OCI-LY7 (cell line): ENCODE results near the gene AUTS2. TPM values are rescaled to one million over a fixed set of nuclear protein-coding genes. Genes with fewer than 3 reads are reported as not detected.

Experiments used
- BruUV-seq: library from RNA; stranded (reverse); fragments of 400-500 nt; replicated peaks from 2 replicates; lab custom pipeline; 2021; lab: Mats Ljungman, UMichigan
- CTCF ChIA-PET: fragments of 300-600 bp; sonication (Branson Sonifier 250); formaldehyde crosslinking; loops from one replicate; lab custom pipeline; 2022; ENCODE audit warnings: antibody characterized with exemption; ENCODE audit not compliant: unreplicated experiment; lab: Charles Lee
- POLR2A ChIA-PET: fragments of 300-600 bp; sonication (Branson Sonifier 250); formaldehyde crosslinking; loops from one replicate; lab custom pipeline; 2022; ENCODE audit warnings: antibody characterized with exemption; lab: Charles Lee
- DNase-seq: peaks from one replicate; pipeline ENCODE4 v3.0.0-alpha.2; 2015; ENCODE audit warnings: low spot score
- H2AFZ ChIP-seq: fragments of 200-600 bp; sonication (generic), shearing (Covaris generic); 2 replicates; pipeline ENCODE4 v1.6.1; 2014; ENCODE audit warnings: mild to moderate bottlenecking, antibody characterized with exemption, low read length, moderate library complexity
- H3K27ac ChIP-seq: fragments of 200-600 bp; sonication (generic); 2 replicates; pipeline ENCODE4 v1.5.1; 2014; ENCODE audit warnings: mixed run types, low read depth, mild to moderate bottlenecking, moderate library complexity, low read length, inconsistent platforms; ENCODE audit not compliant: poor library complexity, severe bottlenecking
- H3K36me3 ChIP-seq: fragments of 200-600 bp; sonication (generic); 2 replicates; pipeline ENCODE4 v1.6.1; 2014; ENCODE audit warnings: mild to moderate bottlenecking, antibody characterized with exemption, low read length, moderate library complexity, mixed read lengths; ENCODE audit not compliant: insufficient read depth
- H3K4me1 ChIP-seq: fragments of 200-600 bp; sonication (generic); 2 replicates; pipeline ENCODE4 v1.5.1; 2014; ENCODE audit warnings: mild to moderate bottlenecking, low read length; ENCODE audit not compliant: insufficient read depth, poor library complexity, severe bottlenecking
- H3K4me2 ChIP-seq: fragments of 200-600 bp; sonication (generic); 2 replicates; pipeline ENCODE4 v1.6.1; 2014; ENCODE audit warnings: mild to moderate bottlenecking, low read length
- H3K4me3 ChIP-seq: fragments of 200-600 bp; sonication (generic); 2 replicates; pipeline ENCODE4 v1.5.1; 2014; ENCODE audit warnings: mild to moderate bottlenecking, low read depth, low read length; ENCODE audit not compliant: poor library complexity, severe bottlenecking
- H3K79me2 ChIP-seq: fragments of 200-600 bp; sonication (generic); 2 replicates; pipeline ENCODE4 v1.6.1; 2016; ENCODE audit warnings: low read depth, mild to moderate bottlenecking, low read length, moderate library complexity, mixed read lengths; ENCODE audit not compliant: insufficient read depth
- H3K9me2 ChIP-seq: fragments of 200-600 bp; sonication (generic); 2 replicates; pipeline ENCODE4 v1.6.1; 2016; ENCODE audit warnings: mild to moderate bottlenecking, low read length, mixed read lengths; ENCODE audit not compliant: insufficient read depth
- H3K9me3 ChIP-seq: fragments of 200-600 bp; sonication (generic); 2 replicates; pipeline ENCODE4 v1.6.1; 2014; ENCODE audit warnings: mild to moderate bottlenecking, mixed run types, low read length, mixed read lengths
- H4K20me1 ChIP-seq: fragments of 200-600 bp; sonication (generic); 2 replicates; pipeline ENCODE4 v1.6.1; 2014; ENCODE audit warnings: mild to moderate bottlenecking, antibody characterized with exemption, low read length, moderate library complexity, mixed read lengths; ENCODE audit not compliant: insufficient read depth
- EZH2phosphoT487 ChIP-seq: fragments of 200-600 bp; sonication (generic); IDR thresholded peaks from 2 replicates; pipeline ENCODE4 v1.6.1; 2018; ENCODE audit warnings: low read depth, borderline replicate concordance, mild to moderate bottlenecking, mixed run types, antibody characterized with exemption, low read length, moderate library complexity, mixed read lengths
- intact Hi-C: fragments of 100-400 bp; cut with micrococcal nuclease; formaldehyde crosslinking; loops from one replicate; pipeline ENCODE4 v1.10.0; 2022; ENCODE audit not compliant: unreplicated experiment
- total RNA-seq, 2 experiments: library from RNA; depleted of rRNA in 1 of 2; stranded (reverse); fragments of >200 nt in 1 of 2; shearing (Covaris generic) in 1 of 2; gene quantifications; 2 replicates each; pipeline ENCODE4 v1.2.3, GENCODE V29; 2014 to 2022
- TF ChIP-seq, protein P1 (sequence below): fragments of 200-600 bp; sonication (generic); conservative IDR thresholded peaks from 2 replicates; pipeline ENCODE4 v1.5.1; 2014; ENCODE audit warnings: mild to moderate bottlenecking, antibody characterized with exemption, low read length, moderate library complexity, mixed read lengths

The AUTS2 gene
- total RNA-seq, 2 experiments from 2014 or later, result 37.9 to 78.5 TPM

DNA sequence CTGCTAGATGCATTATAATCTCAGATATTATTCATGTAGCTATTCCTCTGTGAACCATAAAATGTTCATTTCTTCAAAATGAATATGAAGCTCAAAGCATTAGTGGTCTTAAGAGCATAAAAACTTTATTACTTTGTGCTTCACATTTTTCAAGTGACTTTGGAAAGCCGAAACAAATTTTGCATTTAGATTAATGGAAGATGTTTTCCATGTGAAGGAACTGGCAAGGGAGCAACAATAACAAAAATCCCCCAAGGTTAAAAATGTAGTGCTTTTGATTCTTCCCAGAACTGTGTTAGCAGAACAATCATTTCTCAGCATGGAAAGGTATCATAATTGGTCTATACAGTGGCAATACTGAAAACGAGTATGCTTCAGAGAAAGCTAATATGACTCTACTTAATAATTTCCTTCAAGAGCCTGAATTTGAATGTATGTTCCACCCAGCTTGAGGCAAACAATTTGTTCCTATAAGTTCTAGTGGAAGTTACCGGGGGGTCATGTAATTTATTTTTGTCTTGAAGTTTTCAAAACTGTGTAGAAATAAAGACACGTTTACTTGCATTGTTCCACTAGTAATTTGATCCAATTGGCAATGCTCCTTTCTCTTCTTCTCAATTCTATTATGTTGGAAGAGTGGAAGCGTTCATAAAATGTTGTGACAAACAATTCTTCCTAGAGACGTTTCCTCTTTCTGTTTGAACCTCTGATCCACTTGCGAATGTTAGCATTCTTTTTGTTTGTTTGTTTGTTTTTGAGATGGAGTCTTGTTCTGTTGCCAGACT lies 665.4 kb downstream of the AUTS2 start:
- intact Hi-C loops, result no loop called here
- no peak for DNase-seq
- no TSS peak for BruUV-seq
- Histone ChIP-seq H3K9me2 (no peaks in the 10 kb centered on the region), H3K4me2 (no peak overlapping the region), H3K36me3 (no peaks in the 10 kb centered on the region), H2AFZ (no peak overlapping the region), H3K27ac (no peak overlapping the region), H3K4me1 (no peaks in the 10 kb centered on the region), H3K9me3 (no peaks in the 10 kb centered on the region), H4K20me1 (no peaks in the 10 kb centered on the region), H3K79me2 (no peaks in the 10 kb centered on the region), H3K4me3 (no peak overlapping the region)
- TF ChIP-seq, protein P1, sequence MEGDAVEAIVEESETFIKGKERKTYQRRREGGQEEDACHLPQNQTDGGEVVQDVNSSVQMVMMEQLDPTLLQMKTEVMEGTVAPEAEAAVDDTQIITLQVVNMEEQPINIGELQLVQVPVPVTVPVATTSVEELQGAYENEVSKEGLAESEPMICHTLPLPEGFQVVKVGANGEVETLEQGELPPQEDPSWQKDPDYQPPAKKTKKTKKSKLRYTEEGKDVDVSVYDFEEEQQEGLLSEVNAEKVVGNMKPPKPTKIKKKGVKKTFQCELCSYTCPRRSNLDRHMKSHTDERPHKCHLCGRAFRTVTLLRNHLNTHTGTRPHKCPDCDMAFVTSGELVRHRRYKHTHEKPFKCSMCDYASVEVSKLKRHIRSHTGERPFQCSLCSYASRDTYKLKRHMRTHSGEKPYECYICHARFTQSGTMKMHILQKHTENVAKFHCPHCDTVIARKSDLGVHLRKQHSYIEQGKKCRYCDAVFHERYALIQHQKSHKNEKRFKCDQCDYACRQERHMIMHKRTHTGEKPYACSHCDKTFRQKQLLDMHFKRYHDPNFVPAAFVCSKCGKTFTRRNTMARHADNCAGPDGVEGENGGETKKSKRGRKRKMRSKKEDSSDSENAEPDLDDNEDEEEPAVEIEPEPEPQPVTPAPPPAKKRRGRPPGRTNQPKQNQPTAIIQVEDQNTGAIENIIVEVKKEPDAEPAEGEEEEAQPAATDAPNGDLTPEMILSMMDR, result no peak
- no peak for TF ChIP-seq EZH2phosphoT487
- CTCF ChIA-PET, result no interaction called here
- POLR2A ChIA-PET, result interaction anchor here (0.5 to 1.0 kb wide), 5 partner anchors 13 to 248 kb away, joined by 3 to 5 read pairs (median 3); no protein-coding TSS in a partner anchor

DNA sequence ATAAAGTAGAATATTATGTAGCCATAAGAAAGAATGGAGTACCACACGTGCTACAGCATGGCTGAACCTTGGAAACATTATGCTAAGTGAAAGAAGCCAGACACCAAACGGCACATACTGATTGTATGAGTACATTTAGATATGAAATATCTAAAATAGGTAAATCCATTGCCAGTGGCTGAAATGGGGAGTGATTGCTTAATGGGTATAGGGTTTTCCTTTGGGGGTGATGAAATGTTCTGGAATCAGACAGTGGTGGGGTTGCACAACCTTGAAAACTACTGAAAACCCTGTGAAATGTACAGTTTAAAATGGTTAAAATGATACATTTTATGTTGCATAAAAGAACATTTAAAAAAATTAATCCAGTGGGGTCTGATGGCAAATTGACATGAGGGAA lies 667.9 kb downstream of the AUTS2 start:
- no peak for TF ChIP-seq EZH2phosphoT487
- TF ChIP-seq, protein P1, result no peak
- Histone ChIP-seq H3K4me1 (no peaks in the 10 kb centered on the region), H3K9me3 (no peaks in the 10 kb centered on the region), H3K9me2 (no peaks in the 10 kb centered on the region), H2AFZ (no peak overlapping the region), H3K79me2 (no peaks in the 10 kb centered on the region), H3K27ac (no peak overlapping the region), H3K36me3 (no peaks in the 10 kb centered on the region), H4K20me1 (no peaks in the 10 kb centered on the region), H3K4me2 (no peak overlapping the region), H3K4me3 (no peak overlapping the region)
- no peak for DNase-seq
- intact Hi-C loops, result no loop called here
- BruUV-seq, result no TSS peak
- CTCF ChIA-PET, result no interaction called here
- POLR2A ChIA-PET, result no interaction called here
